ENCODE measurements around the gene EPYC. TPM values are rescaled to one million over a fixed set of nuclear protein-coding genes. Genes with fewer than 3 reads are reported as not detected.

The EPYC gene
- total and polyA plus RNA-seq, 2 of the 4 experiments (the other 2 are of a cell fraction) = not detected

DNA sequence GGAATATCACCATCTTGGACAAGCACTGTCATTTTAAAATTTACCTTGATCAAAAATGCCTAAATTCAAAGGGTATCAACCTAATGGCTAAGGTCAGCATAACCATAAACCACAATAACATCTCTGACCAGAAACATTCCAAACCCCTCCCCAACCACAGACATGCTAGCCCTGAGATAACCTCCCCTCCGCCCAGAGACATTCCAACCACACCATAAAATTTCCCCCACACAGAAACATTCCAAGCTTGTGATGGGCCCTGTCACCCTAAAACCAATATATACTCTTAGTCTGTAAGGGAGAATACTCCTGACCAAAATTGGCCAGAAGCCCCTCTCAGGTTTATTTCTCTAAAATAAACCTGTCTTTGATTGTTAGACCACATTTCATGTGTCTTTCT is 17.7 kb downstream of the EPYC start:
- H3K9me1 ChIP-seq (ENCODE audit: insufficient read depth, low read length) = no peaks in the 10 kb centered on the region
- H3K27ac ChIP-seq (ENCODE audit: insufficient read depth, low read length) = no peak overlapping the region
- intact Hi-C loops (cut with micrococcal nuclease) = no loop called here
- H3K9ac ChIP-seq (ENCODE audit: low read depth, low read length) = no peak overlapping the region
- H4K8ac ChIP-seq (ENCODE audit: low read depth in 2 of 2, low read length in 2 of 2) = no peak overlapping the region
- dilution Hi-C loops (cut with HindIII; ENCODE audit: low sequenced_read_pairs, unreplicated experiment) = loop anchor here (25.0 kb wide), 1 partner anchor 350 kb away; no protein-coding TSS in a partner anchor
- no peak overlapping the region for H3K4ac ChIP-seq (ENCODE audit: low read depth, low read length)
- no peak for TF ChIP-seq RFX5 (IDR thresholded peaks at IDR 0.05; ENCODE audit: low read depth, low read length)
- no peak for TF ChIP-seq MAZ (IDR thresholded peaks at IDR 0.05; ENCODE audit: borderline replicate concordance, low read depth, low read length)
- TF ChIP-seq POLR2A (IDR thresholded peaks at IDR 0.05; ENCODE audit: low read depth, low read length) = no peak
- TF ChIP-seq, protein P1, sequence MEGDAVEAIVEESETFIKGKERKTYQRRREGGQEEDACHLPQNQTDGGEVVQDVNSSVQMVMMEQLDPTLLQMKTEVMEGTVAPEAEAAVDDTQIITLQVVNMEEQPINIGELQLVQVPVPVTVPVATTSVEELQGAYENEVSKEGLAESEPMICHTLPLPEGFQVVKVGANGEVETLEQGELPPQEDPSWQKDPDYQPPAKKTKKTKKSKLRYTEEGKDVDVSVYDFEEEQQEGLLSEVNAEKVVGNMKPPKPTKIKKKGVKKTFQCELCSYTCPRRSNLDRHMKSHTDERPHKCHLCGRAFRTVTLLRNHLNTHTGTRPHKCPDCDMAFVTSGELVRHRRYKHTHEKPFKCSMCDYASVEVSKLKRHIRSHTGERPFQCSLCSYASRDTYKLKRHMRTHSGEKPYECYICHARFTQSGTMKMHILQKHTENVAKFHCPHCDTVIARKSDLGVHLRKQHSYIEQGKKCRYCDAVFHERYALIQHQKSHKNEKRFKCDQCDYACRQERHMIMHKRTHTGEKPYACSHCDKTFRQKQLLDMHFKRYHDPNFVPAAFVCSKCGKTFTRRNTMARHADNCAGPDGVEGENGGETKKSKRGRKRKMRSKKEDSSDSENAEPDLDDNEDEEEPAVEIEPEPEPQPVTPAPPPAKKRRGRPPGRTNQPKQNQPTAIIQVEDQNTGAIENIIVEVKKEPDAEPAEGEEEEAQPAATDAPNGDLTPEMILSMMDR (conservative IDR thresholded peaks at IDR 0.05; ENCODE audit: low read depth, low read length) = no peak
- TF ChIP-seq NFE2L2 (IDR thresholded peaks at IDR 0.05; ENCODE audit: low read depth, low read length) = no peak
- TF ChIP-seq, protein P2, sequence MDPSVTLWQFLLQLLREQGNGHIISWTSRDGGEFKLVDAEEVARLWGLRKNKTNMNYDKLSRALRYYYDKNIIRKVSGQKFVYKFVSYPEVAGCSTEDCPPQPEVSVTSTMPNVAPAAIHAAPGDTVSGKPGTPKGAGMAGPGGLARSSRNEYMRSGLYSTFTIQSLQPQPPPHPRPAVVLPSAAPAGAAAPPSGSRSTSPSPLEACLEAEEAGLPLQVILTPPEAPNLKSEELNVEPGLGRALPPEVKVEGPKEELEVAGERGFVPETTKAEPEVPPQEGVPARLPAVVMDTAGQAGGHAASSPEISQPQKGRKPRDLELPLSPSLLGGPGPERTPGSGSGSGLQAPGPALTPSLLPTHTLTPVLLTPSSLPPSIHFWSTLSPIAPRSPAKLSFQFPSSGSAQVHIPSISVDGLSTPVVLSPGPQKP (IDR thresholded peaks at IDR 0.05; ENCODE audit: borderline replicate concordance, low read depth, low read length) = no peak
- TF ChIP-seq CEBPB (IDR thresholded peaks at IDR 0.05; ENCODE audit: low read depth, low read length) = no peak
- TF ChIP-seq SMC3 (IDR thresholded peaks at IDR 0.05; ENCODE audit: low read depth, low read length) = no peak
- TF ChIP-seq CHD1 (IDR thresholded peaks at IDR 0.05; ENCODE audit: low read depth, low read length) = no peak
- no peak for TF ChIP-seq RCOR1 (IDR thresholded peaks at IDR 0.05; ENCODE audit: insufficient replicate concordance, low read length)
- H3K36me3 ChIP-seq (ENCODE audit: control insufficient read depth, insufficient read depth, low read length) = no peaks in the 10 kb centered on the region
- H3K56ac ChIP-seq (ENCODE audit: extremely low read depth, insufficient read depth, low read length) = no peak overlapping the region
- no peaks in the 10 kb centered on the region for H3K4me1 ChIP-seq (ENCODE audit: control insufficient read depth, insufficient read depth, low read length)
- no peak for ATAC-seq (ENCODE audit: low read depth)
- BruUV-seq (replicated peaks) = no TSS peak
- no peak overlapping the region for H2BK120ac ChIP-seq (ENCODE audit: low read depth, low read length)
- 0 out of 2 replicates have a peak, but pooled peaks cover 2% of the 10 kb centered on the region for H3K9me3 ChIP-seq (ENCODE audit: control insufficient read depth, insufficient read depth, low read length)
- no peak for DNase-seq
- H2AFZ ChIP-seq (replicated peaks; ENCODE audit: low read length, poor library complexity) = no peak overlapping the region
- no peak overlapping the region for H3K23ac ChIP-seq (ENCODE audit: low read depth, low read length)
- ChIA-PET CTCF (interaction anchor here (0.6 to 1.4 kb wide), 4 partner anchors 9 to 366 kb away, joined by 3 to 5 read pairs (median 3); no protein-coding TSS in a partner anchor), POLR2A (ENCODE audit: unreplicated experiment) (no interaction called here)
- no peak overlapping the region for H2AK5ac ChIP-seq (ENCODE audit: low read depth, low read length)
- no peak overlapping the region for H2BK5ac ChIP-seq (ENCODE audit: low read depth, low read length, poor library complexity, severe bottlenecking)
- no peaks in the 10 kb centered on the region for H3K27me3 ChIP-seq (ENCODE audit: control insufficient read depth, insufficient read depth, low read length)
- H3K79me1 ChIP-seq (ENCODE audit: low read depth in 1 of 2, low read length in 2 of 2) = no peaks in the 10 kb centered on the region
- H4K91ac ChIP-seq (ENCODE audit: insufficient read depth, low read depth, low read length) = no peak overlapping the region
- H4K20me1 ChIP-seq (ENCODE audit: insufficient read depth, low read length) = no peaks in the 10 kb centered on the region
- H3K18ac ChIP-seq (ENCODE audit: low read depth, low read length) = no peak overlapping the region
- WGBS, 2 experiments (ENCODE audit: extremely low coverage in 2 of 2, insufficient read length in 1 of 2) = no CpG with 5 or more reads among the region's 1 CpG
- no peak overlapping the region for H4K5ac ChIP-seq (ENCODE audit: low read depth, low read length)
- H2BK20ac ChIP-seq (ENCODE audit: low read depth, low read length) = no peak overlapping the region
- no peak overlapping the region for H3K4me2 ChIP-seq (ENCODE audit: low read depth, low read length)
- H3K4me3 ChIP-seq (ENCODE audit: insufficient read depth, low read depth, low read length) = no peak overlapping the region
- H2AK9ac ChIP-seq (replicated peaks; ENCODE audit: low read depth, low read length, poor library complexity) = no peak overlapping the region
- no peak overlapping the region for H2BK15ac ChIP-seq (ENCODE audit: low read depth, low read length)
- in situ Hi-C loops (cut with MboI; ENCODE audit: low sequenced_read_pairs) = loop anchor here (10.0 kb wide), 1 partner anchor 158 kb away; no protein-coding TSS in a partner anchor
- H3K14ac ChIP-seq (replicated peaks; ENCODE audit: low read depth, low read length) = no peak overlapping the region

Data from IMR-90 (cell line).